ENCODE measurements around the gene SORCS1. TPM values are rescaled to one million over a fixed set of nuclear protein-coding genes. Genes with fewer than 3 reads are reported as not detected.

The SORCS1 gene
- total and polyA plus RNA-seq, 2 donors from 2014 or later, result 0.76 to 2.4 TPM

- intact Hi-C loops (cut with DNase I), result no loop called here
- H3K4me1 ChIP-seq (ENCODE audit: control insufficient read depth in 2 of 3, insufficient read depth in 2 of 3, low read depth in 1 of 3, low read length in 3 of 3), result no peaks in the 10 kb centered on the region
- H3K27me3 ChIP-seq (ENCODE audit: control insufficient read depth, insufficient read depth, low read length), result no peaks in the 10 kb centered on the region
- DNase-seq (no peak), FAIRE-seq (no peak)
- H3K27ac ChIP-seq (ENCODE audit: low read depth in 2 of 2, low read length in 2 of 2), result no peak overlapping the region
- H3K4me3 ChIP-seq (ENCODE audit: low read length in 3 of 3), result no peak overlapping the region
- TF ChIP-seq CTCF (IDR thresholded peaks at IDR 0.05; ENCODE audit: borderline replicate concordance, extremely low read depth, insufficient read depth), result no peak
- no peaks in the 10 kb centered on the region for H3K36me3 ChIP-seq (ENCODE audit: control insufficient read depth in 2 of 3, insufficient read depth in 3 of 3, low read length in 3 of 3)
- no peak overlapping the region for H3K9ac ChIP-seq (ENCODE audit: low read length in 3 of 3)
- H3K9me3 ChIP-seq (ENCODE audit: control insufficient read depth in 2 of 3, insufficient read depth in 1 of 3, low read length in 3 of 3), result no peaks in the 10 kb centered on the region
Measured at GRCh38 chr10:106714734-106715555, 449.6 kb downstream of the SORCS1 start.

GRCh38 chr10:106713846-106714245, 450.7 kb downstream of the SORCS1 start:
- Histone ChIP-seq H3K4me1 (ENCODE audit: control insufficient read depth in 2 of 3, insufficient read depth in 2 of 3, low read depth in 1 of 3, low read length in 3 of 3) (no peaks in the 10 kb centered on the region), H3K36me3 (ENCODE audit: control insufficient read depth in 2 of 3, insufficient read depth in 3 of 3, low read length in 3 of 3) (no peaks in the 10 kb centered on the region), H3K9ac (ENCODE audit: low read length in 3 of 3) (no peak overlapping the region), H3K27me3 (ENCODE audit: control insufficient read depth, insufficient read depth, low read length) (no peaks in the 10 kb centered on the region), H3K4me3 (ENCODE audit: low read length in 3 of 3) (no peak overlapping the region), H3K27ac (ENCODE audit: low read depth in 2 of 2, low read length in 2 of 2) (no peak overlapping the region), H3K9me3 (ENCODE audit: control insufficient read depth in 2 of 3, insufficient read depth in 1 of 3, low read length in 3 of 3) (no peaks in the 10 kb centered on the region)
- intact Hi-C loops (cut with DNase I), result no loop called here
- no peak for TF ChIP-seq CTCF (IDR thresholded peaks at IDR 0.05; ENCODE audit: borderline replicate concordance, extremely low read depth, insufficient read depth)
- DNase-seq (no peak), FAIRE-seq (peak; percentile 21)

- FAIRE-seq (no peak), DNase-seq (no peak)
- H3K9ac ChIP-seq (ENCODE audit: low read length in 3 of 3), result no peak overlapping the region
- no peak overlapping the region for H3K27ac ChIP-seq (ENCODE audit: low read depth in 2 of 2, low read length in 2 of 2)
- no peak overlapping the region for H3K4me3 ChIP-seq (ENCODE audit: low read length in 3 of 3)
- no peak for TF ChIP-seq CTCF (IDR thresholded peaks at IDR 0.05; ENCODE audit: borderline replicate concordance, extremely low read depth, insufficient read depth)
- H3K27me3 ChIP-seq (ENCODE audit: control insufficient read depth, insufficient read depth, low read length), result no peaks in the 10 kb centered on the region
- intact Hi-C loops (cut with DNase I), result no loop called here
- H3K9me3 ChIP-seq (ENCODE audit: control insufficient read depth in 2 of 3, insufficient read depth in 1 of 3, low read length in 3 of 3), result no peaks in the 10 kb centered on the region
- H3K4me1 ChIP-seq (ENCODE audit: control insufficient read depth in 2 of 3, insufficient read depth in 2 of 3, low read depth in 1 of 3, low read length in 3 of 3), result no peaks in the 10 kb centered on the region
- no peaks in the 10 kb centered on the region for H3K36me3 ChIP-seq (ENCODE audit: control insufficient read depth in 2 of 3, insufficient read depth in 3 of 3, low read length in 3 of 3)
Measured at GRCh38 chr10:106712988-106713387, 451.5 kb downstream of the SORCS1 start.
